ENCODE results near the gene FOXN3. TPM values are rescaled to one million over a fixed set of nuclear protein-coding genes. Genes with fewer than 3 reads are reported as not detected.

The FOXN3 gene
- polyA plus RNA-seq, 2 of the 4 experiments (the other 2 are of a cell fraction): 6.0 to 6.4 TPM

- TF ChIP-seq HOXB5 (CRISPR knock-in tag; IDR thresholded peaks at IDR 0.05): no peak
Observed at GRCh38 chr14:89144066-89144465, 273.0 kb downstream of the FOXN3 start (continued).

GRCh38 chr14:89143595-89143994 is 273.4 kb downstream of the FOXN3 start:
- Histone ChIP-seq H3K4me3 (no peak overlapping the region), H3K4me1 (0 out of 3 replicates have a peak, but pooled peaks cover 1% of the 10 kb centered on the region), H3K4me2 (no peak overlapping the region), H3K27ac (no peak overlapping the region), H3K9me3 (no peaks in the 10 kb centered on the region)
- CTCF ChIA-PET: no interaction called here
- FAIRE-seq (no peak), ATAC-seq (no peak), DNase-seq (ENCODE audit: low read depth in 1 of 2, low spot score in 1 of 2) (no peak)
- WGBS (ENCODE audit: missing lambda C conversion rate): 28% methylated on average over 3 of the region's 3 CpGs
- TF ChIP-seq, protein P1, sequence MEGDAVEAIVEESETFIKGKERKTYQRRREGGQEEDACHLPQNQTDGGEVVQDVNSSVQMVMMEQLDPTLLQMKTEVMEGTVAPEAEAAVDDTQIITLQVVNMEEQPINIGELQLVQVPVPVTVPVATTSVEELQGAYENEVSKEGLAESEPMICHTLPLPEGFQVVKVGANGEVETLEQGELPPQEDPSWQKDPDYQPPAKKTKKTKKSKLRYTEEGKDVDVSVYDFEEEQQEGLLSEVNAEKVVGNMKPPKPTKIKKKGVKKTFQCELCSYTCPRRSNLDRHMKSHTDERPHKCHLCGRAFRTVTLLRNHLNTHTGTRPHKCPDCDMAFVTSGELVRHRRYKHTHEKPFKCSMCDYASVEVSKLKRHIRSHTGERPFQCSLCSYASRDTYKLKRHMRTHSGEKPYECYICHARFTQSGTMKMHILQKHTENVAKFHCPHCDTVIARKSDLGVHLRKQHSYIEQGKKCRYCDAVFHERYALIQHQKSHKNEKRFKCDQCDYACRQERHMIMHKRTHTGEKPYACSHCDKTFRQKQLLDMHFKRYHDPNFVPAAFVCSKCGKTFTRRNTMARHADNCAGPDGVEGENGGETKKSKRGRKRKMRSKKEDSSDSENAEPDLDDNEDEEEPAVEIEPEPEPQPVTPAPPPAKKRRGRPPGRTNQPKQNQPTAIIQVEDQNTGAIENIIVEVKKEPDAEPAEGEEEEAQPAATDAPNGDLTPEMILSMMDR (IDR thresholded peaks at IDR 0.05): no peak
- TF ChIP-seq RCOR1 (IDR thresholded peaks at IDR 0.05; ENCODE audit: low read depth, low read length) (no peak), FOXS1 (CRISPR knock-in tag; IDR thresholded peaks at IDR 0.05) (no peak), GATA3 (IDR thresholded peaks at IDR 0.05; ENCODE audit: borderline replicate concordance) (no peak), POLR2AphosphoS2 (conservative IDR thresholded peaks at IDR 0.05; ENCODE audit: low read length) (no peak), PHF8 (IDR thresholded peaks at IDR 0.05; ENCODE audit: borderline replicate concordance, low read depth) (no peak), ZC3H11A (IDR thresholded peaks at IDR 0.05) (no peak), BCL3 (IDR thresholded peaks at IDR 0.05) (no peak)
- POLR2A ChIA-PET: no interaction called here

GRCh38 chr14:89142366-89142765 is 274.7 kb downstream of the FOXN3 start:
- CTCF ChIA-PET: no interaction called here
- DNase-seq (ENCODE audit: low read depth in 1 of 2, low spot score in 1 of 2) (no peak), FAIRE-seq (no peak), ATAC-seq (no peak)
- TF ChIP-seq FOSB (CRISPR knock-in tag; IDR thresholded peaks at IDR 0.05) (no peak), CHD4 (IDR thresholded peaks at IDR 0.05; ENCODE audit: borderline replicate concordance) (no peak), POLR2A (IDR thresholded peaks at IDR 0.05; ENCODE audit: low read length) (no peak), ZC3H11A (IDR thresholded peaks at IDR 0.05) (no peak), MAZ (IDR thresholded peaks at IDR 0.05; ENCODE audit: borderline replicate concordance, low read depth, low read length) (no peak), HMGXB4 (CRISPR knock-in tag; IDR thresholded peaks at IDR 0.05; ENCODE audit: borderline replicate concordance) (no peak), ZFP36 (IDR thresholded peaks at IDR 0.05; ENCODE audit: borderline replicate concordance, partially characterized antibody) (no peak), BHLHE40 (IDR thresholded peaks at IDR 0.05; ENCODE audit: low read depth, low read length) (no peak), FOSL2 (IDR thresholded peaks at IDR 0.05) (no peak), FOSL2 (CRISPR knock-in tag; IDR thresholded peaks at IDR 0.05) (no peak), ESRRA (IDR thresholded peaks at IDR 0.05; ENCODE audit: borderline replicate concordance, low read length) (no peak), HOXA7 (CRISPR knock-in tag; IDR thresholded peaks at IDR 0.05) (no peak), RNF2 (IDR thresholded peaks at IDR 0.05; ENCODE audit: borderline replicate concordance, low read depth) (no peak), NR3C1 (IDR thresholded peaks at IDR 0.05) (no peak)
- TF ChIP-seq, protein P2, sequence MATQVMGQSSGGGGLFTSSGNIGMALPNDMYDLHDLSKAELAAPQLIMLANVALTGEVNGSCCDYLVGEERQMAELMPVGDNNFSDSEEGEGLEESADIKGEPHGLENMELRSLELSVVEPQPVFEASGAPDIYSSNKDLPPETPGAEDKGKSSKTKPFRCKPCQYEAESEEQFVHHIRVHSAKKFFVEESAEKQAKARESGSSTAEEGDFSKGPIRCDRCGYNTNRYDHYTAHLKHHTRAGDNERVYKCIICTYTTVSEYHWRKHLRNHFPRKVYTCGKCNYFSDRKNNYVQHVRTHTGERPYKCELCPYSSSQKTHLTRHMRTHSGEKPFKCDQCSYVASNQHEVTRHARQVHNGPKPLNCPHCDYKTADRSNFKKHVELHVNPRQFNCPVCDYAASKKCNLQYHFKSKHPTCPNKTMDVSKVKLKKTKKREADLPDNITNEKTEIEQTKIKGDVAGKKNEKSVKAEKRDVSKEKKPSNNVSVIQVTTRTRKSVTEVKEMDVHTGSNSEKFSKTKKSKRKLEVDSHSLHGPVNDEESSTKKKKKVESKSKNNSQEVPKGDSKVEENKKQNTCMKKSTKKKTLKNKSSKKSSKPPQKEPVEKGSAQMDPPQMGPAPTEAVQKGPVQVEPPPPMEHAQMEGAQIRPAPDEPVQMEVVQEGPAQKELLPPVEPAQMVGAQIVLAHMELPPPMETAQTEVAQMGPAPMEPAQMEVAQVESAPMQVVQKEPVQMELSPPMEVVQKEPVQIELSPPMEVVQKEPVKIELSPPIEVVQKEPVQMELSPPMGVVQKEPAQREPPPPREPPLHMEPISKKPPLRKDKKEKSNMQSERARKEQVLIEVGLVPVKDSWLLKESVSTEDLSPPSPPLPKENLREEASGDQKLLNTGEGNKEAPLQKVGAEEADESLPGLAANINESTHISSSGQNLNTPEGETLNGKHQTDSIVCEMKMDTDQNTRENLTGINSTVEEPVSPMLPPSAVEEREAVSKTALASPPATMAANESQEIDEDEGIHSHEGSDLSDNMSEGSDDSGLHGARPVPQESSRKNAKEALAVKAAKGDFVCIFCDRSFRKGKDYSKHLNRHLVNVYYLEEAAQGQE (IDR thresholded peaks at IDR 0.05): no peak
- TF ChIP-seq, protein P1 (IDR thresholded peaks at IDR 0.05): no peak
- TF ChIP-seq, protein P3, sequence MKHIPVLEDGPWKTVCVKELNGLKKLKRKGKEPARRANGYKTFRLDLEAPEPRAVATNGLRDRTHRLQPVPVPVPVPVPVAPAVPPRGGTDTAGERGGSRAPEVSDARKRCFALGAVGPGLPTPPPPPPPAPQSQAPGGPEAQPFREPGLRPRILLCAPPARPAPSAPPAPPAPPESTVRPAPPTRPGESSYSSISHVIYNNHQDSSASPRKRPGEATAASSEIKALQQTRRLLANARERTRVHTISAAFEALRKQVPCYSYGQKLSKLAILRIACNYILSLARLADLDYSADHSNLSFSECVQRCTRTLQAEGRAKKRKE (CRISPR knock-in tag; IDR thresholded peaks at IDR 0.05; ENCODE audit: low read depth): no peak
- peaks cover 14% of the 10 kb centered on the region for H3K4me1 ChIP-seq
- no peak overlapping the region for H3K4me2 ChIP-seq
- no peaks in the 10 kb centered on the region for H3K9me3 ChIP-seq
- no peak overlapping the region for H3K27ac ChIP-seq
- H3K4me3 ChIP-seq: no peak overlapping the region
- POLR2A ChIA-PET: no interaction called here
- 28% methylated on average over 5 of the region's 5 CpGs for WGBS (ENCODE audit: missing lambda C conversion rate)
